NCI-H187 treated with DMSO at 0.1 percent for 48 hours (cell line): ENCODE data around the gene FDXR.
"Not testable (repeated sequence)": the region's sequence is repeated elsewhere in the genome, so short reads cannot be mapped to it uniquely, and the experiment has no call there.

Source experiments
- DNase-seq: peaks from one replicate; lab custom pipeline; 2025; lab: John Stamatoyannopoulos, UW

The FDXR gene

GRCh38 chr17:74871356-74872076 lies 1.3 kb downstream of the FDXR start:
- no peak for DNase-seq

GRCh38 chr17:74870512-74870911 lies 2.3 kb downstream of the FDXR start:
- no peak for DNase-seq

DNA sequence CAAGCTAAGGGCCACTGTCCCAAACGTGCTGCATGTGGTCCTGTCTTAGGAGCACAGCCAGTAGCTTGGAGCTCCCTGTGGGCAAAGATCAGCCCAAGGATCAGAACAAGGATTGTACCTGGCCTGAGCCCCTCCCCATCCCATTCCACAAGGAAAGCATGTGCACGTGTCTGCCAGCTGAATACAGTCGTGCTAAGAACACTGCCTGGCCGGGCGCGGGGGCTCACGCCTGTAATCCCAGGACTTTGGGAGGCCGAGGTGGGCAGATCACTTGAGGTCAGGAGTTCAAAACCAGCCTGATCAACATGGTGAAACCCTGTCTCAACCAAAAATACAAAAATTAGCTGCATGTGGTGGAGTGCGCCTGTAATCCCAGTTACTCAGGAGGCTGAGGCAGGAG lies 2.8 kb downstream of the FDXR start:
- DNase-seq, result not testable (repeated sequence)

DNA sequence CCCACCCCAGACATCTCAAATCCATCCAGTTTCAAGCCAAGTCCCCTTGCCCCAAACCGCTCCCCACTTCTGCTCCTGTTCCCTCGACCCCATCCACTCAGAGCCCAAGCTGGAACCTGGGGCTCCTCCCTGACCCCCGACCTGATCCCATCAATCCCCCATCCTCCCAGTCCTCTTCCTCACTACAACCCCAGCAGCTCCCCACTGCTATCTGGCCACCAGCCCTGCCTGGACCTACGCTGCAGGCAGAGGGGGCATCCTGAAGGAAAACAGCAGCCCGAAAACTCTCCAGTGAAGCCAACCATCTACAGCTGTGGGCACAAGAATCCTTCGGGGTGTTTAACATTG lies 3.9 kb downstream of the FDXR start:
- DNase-seq, result no peak

DNA sequence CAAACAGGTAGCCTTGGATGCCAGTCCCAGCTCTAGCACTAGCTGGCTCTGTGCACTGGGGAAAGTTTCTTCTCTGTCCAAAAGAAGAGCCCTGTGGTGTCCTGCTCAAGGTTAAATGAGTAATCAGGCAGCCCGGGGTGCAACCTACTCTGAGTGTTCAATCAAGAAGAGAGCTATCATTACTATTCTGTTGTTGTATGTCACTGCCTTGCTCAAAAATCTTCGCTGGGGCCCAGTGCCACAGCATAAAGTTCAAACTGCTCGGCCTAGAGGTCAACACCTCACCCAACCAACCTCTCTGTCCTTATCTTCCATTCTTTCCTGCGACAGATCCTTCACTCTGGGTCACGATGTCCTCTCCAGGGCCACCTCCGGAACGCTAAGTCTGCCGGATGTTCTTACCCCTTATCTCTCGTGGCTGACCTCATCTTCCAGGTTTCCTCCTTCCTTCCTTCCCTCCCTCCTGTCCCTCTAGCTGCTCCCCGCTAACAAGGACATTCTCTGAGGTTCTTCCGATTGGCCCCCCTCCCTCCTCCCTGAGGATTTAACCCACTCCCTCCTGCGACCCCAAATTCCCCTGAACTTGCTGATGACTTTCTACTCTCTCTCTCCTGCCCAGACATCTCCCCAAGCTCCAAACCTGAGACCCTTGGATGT lies 4.4 kb downstream of the FDXR start:
- DNase-seq, result no peak

- DNase-seq, result no peak
Observed at GRCh38 chr17:74866198-74866835, 6.5 kb downstream of the FDXR start.

- DNase-seq, result no peak
Observed at GRCh38 chr17:74865504-74866197, 7.1 kb downstream of the FDXR start.

DNA sequence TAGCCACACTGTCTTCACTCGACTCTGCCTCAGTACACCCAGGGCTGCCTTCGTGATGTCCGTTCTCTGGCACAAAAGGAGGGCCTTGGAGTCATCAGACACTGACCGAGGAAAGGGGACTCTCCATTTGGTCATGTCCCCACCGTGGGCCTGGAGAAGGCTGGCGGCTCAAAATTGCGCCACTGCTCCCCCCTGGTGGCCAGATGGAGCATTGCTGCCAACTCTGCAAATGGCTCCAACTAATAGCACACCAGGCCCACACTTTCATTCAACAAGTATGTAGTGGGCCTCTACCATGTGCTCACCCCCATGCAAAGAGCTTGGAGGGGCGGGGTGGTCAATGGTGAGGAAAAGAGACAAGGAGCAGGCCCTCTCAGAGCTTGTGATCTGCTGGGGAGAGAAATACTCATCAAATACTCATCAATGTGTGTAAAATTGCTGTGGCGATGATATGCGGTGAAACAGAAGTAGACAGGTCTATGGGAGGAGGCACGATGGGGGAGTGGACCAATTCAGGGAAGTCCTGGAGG lies 7.9 kb downstream of the FDXR start:
- no peak for DNase-seq

DNA sequence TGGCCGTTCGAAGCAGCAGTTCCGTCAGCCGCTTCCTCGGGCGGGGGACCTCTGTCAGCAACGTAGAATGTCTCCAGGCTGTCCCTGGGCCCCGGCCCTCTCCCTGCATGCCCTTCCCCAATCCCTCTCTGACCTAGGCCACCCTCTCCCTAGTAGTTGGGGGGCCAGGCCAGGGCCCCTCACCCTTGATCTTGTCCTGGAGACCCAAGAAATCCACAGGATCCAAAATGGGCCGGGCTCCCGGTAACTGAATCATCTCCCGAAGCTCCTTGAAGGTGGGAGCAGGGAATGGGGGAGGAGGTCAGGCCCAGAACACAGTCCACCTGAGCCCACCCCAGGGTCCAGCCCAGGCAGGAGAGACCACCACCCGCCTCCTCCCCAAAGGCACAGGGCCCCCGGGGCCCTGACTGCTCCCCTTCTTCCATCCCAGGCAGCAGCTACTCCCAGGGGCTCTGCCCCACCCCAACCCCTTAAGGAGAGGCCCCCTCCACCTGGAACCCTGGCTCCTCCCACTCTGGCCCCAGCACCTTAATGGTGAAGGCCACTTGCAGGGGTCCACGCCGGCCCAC lies 8.4 kb downstream of the FDXR start:
- DNase-seq, result no peak

- no peak for DNase-seq
Observed at GRCh38 chr17:74863420-74864296, 9.1 kb downstream of the FDXR start.

DNA sequence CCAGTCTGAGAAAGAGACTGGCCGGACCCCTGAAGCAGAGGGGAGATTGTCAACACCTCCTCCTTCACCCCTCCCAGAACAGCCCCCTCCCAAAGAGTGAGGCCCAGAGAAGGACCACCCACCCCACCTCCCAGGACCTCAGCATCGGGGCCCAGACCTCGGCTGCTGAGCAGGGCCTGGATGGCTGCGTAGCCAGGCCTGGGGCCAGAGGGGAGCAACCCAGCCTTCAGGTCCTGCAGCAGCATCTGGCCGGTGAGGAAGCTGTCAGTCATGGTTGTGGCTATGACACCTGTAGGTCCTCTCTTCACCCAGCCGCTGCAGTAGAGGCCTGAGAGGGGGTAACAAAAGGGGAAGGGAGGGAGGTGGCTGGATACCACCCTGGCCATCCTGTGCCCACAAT lies 9.9 kb downstream of the FDXR start:
- no peak for DNase-seq

DNA sequence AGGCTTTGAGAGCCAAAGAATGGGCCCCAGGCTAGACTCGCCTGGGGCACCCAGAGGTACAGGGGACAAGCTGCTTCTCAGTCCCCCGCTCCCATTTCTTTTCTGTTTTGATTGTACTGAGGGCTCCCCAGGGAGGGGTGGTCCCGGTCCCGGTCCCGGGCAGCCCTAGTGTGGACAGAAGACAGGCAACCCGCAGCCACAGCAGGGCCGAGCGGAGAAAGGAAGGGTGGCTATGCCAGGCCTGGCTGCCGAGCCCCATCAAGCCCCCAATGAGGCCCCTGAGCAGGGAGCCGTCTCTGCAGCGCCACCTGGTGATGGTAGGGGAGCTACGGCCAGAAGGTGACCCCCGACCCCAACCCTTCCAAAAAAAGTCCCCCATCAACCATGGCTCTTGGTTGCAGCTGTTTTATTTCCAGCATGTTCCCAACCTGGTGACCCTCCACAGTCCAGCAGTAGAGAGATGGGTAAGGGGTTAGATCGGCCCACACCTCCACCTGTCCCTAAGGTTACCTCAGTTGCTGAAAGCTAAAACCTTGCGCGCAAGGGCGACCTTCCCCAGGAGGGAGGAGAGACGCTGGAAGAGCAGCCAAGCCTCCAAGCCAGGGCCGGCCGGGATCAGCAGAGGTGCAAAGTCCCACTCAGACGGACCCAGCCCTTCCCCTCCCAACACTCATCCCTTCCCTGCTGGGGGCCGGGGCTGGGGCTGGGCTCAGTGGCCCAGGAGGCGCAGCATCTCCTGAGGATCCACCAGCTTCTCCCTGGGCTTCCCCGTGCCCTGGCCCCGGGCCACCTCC lies 10.5 kb downstream of the FDXR start:
- DNase-seq, result no peak

DNA sequence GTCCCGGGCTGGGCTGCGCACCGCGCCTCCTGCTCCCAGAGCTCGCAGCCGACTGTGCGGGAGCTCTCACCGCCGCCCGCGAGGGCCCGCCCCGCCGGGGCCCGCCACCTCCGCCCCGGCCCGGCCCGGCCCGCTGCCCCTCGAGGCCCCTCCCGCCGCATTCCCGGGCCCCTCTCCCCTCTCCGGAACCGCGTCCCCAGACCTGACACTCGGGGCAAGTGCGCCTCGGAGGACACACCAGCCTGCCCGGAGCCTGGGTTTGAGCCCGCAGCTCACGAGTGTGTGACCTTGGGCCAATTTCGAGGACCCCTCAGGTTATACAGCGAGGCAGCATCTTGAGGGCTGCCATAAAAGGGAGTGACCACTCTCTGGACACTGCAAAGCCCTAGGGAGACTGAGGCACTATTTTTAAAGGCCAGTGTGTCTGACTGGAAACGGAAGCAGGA lies 11.1 kb downstream of the FDXR start:
- no peak for DNase-seq

- no peak for DNase-seq
Observed at GRCh38 chr17:74860872-74861661, 11.7 kb downstream of the FDXR start.

- DNase-seq, result no peak
Observed at GRCh38 chr17:74860229-74860871, 12.4 kb downstream of the FDXR start.

DNA sequence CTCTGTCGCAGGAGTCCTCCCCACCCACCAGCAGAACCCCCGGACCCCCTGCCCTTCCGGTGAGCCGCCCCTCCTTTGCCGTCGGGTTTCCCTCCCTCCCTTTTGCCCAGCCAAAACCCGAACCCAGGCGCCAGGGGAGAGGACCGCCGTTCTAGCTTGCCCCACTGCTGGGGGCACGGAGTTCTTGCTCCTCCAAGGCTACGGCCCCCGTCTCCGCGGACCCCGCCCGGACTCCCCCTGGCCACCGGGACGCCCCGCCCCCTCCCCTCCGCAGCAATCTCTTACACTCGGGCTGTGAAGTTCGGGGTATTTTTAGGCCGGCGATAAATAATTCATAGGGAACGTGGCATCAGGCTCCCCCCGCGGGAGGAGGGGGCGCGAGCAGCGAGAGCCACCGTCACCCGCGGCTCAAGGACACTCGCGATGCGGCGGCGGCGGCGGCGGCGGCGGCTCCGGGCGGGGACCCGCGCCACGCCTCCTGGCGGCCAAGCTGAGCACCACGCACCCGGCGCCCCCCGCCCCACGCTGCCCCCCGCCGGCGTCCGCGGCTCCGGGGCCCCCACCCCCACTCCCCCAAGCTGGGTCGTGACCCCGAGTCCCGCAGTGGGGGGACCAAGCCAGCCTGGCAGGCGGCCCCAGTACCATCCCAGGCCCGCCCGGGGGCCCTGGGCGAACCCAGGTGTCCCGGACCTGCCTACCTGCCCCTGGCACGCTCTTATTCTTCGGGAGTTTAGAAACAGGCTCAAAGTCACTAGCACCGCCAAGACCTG lies 13.2 kb downstream of the FDXR start, which contains the start of gene GRIN2C:
TSS of gene GRIN2C (minus strand) at position 427 of the 770 bp plus-strand sequence. CDS start 4,793 bp downstream, outside the sequence.
- no peak for DNase-seq

- DNase-seq, result no peak
Observed at GRCh38 chr17:74858672-74859458, 13.9 kb downstream of the FDXR start.
